ENCODE measurements around the gene ZXDC. TPM values are rescaled to one million over a fixed set of nuclear protein-coding genes. Genes with fewer than 3 reads are reported as not detected.

ZXDC gene
- total and polyA plus RNA-seq, 9 of the 15 experiments (the other 6 are each of a cell fraction or from before 2014, with no cell fraction given) = 0.59 to 13.4 (median 7.3) TPM

GRCh38 chr3:126518779-126519177 is 43.1 kb upstream of the ZXDC start:
- Histone ChIP-seq H3K27me3 (ENCODE audit: control insufficient read depth in 2 of 2, insufficient read depth in 2 of 2, low read length in 2 of 2) (peaks cover 0 to 17% of the 10 kb centered on the region in 2 experiments; a peak in 2 of 5 replicates), H3K79me2 (ENCODE audit: control insufficient read depth, insufficient read depth, low read length) (no peaks in the 10 kb centered on the region), H3K9me3 (replicated peaks; ENCODE audit: control insufficient read depth, insufficient read depth, low read depth, low read length) (no peaks in the 10 kb centered on the region), H3K27ac (ENCODE audit: extremely low read depth, low read depth, low read length) (no peak overlapping the region), H4K20me1 (replicated peaks; ENCODE audit: control insufficient read depth, insufficient read depth, low read length) (peaks cover 3% of the 10 kb centered on the region; the same call in 1 of the 2 replicates), H3K4me3 (no peak overlapping the region), H3K4me2 (ENCODE audit: insufficient read depth, low read length) (no peak overlapping the region), H3K4me1 (replicated peaks in 1 of 2; ENCODE audit: control insufficient read depth in 2 of 2, insufficient read depth in 2 of 2, low read length in 2 of 2) (peaks cover 0 to 2% of the 10 kb centered on the region in 2 experiments; a peak in 2 of 5 replicates), H3K9ac (ENCODE audit: insufficient read depth in 1 of 2, low read depth in 2 of 2, low read length in 2 of 2) (no peak overlapping the region), H2AFZ (ENCODE audit: low read depth, low read length) (no peak overlapping the region), H3K36me3 (ENCODE audit: control insufficient read depth, insufficient read depth, low read length) (no peaks in the 10 kb centered on the region), H3K9me1 (ENCODE audit: control insufficient read depth, insufficient read depth, low read length) (no peaks in the 10 kb centered on the region)
- ATAC-seq = no peak
- CTCF ChIA-PET (ENCODE audit: low intra/inter-chr PET ratio) = interaction anchor here (0.5 kb wide), 1 partner anchor 1274 kb away, joined by 3 read pairs; no protein-coding TSS in a partner anchor
- DNase-seq (ENCODE audit: extremely low read depth in 1 of 4, low spot score in 3 of 4) = no peak
- in situ Hi-C loops (cut with MboI) = no loop called here
- WGBS (ENCODE audit: insufficient coverage, low coverage, missing lambda C conversion rate) = 0% methylated on average over 4 of the region's 4 CpGs
- POLR2A ChIA-PET = interaction anchor here (0.6 kb wide), 1 partner anchor 941 kb away, joined by 4 read pairs; no protein-coding TSS in a partner anchor
- intact Hi-C loops (cut with micrococcal nuclease) = no loop called here
- no TSS peak for BruUV-seq (replicated peaks)
- TF ChIP-seq ARID1B (IDR thresholded peaks at IDR 0.05) (no peak), ZC3H11A (IDR thresholded peaks at IDR 0.05; ENCODE audit: low read depth, low read length) (no peak), DACH1 (IDR thresholded peaks at IDR 0.05; ENCODE audit: partially characterized antibody) (no peak), CC2D1A (IDR thresholded peaks at IDR 0.05) (no peak), ILK (tag; IDR thresholded peaks at IDR 0.05; ENCODE audit: borderline replicate concordance, low read depth) (no peak), NFE2L1 (tag; IDR thresholded peaks at IDR 0.05; ENCODE audit: borderline replicate concordance, low read depth) (no peak), KDM2B (CRISPR knock-in tag; IDR thresholded peaks at IDR 0.05) (no peak)
- FAIRE-seq = no peak
